ENCODE data around the gene SLCO3A1.
A peak's percentile ranks its signal among the peaks of the same experiment; 100 is the strongest.

Gene SLCO3A1

DNA sequence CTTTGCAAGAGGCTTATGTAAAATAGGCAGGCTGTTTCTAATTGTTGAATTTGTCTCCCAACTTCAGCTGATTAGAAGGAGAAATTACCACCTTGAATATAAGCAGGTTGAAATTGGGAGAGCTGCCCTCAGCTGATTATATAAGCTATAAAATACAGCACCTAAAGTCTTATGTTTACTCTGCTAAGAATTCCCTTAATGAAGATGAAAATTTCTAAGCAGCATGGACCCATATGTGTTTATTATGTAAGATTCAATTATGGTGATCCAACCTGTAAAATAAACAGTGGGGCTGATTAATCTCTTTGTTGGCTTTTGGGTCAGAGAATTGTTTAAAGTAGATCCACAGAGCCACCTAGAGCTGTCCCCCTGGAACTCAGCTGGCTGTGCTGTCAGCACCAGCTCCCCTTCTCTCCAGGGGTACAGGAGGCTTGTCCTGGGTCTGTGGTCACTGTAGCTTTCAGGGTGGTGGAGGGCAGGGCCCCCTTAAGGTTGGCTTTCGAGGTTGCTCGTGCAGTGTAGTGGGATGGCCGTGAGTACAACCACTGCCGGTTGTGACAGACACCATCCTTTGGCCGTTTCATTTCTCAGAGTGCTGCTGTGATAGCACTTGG, 9.5 kb downstream of the SLCO3A1 start:
- DNase-seq = no peak

DNA sequence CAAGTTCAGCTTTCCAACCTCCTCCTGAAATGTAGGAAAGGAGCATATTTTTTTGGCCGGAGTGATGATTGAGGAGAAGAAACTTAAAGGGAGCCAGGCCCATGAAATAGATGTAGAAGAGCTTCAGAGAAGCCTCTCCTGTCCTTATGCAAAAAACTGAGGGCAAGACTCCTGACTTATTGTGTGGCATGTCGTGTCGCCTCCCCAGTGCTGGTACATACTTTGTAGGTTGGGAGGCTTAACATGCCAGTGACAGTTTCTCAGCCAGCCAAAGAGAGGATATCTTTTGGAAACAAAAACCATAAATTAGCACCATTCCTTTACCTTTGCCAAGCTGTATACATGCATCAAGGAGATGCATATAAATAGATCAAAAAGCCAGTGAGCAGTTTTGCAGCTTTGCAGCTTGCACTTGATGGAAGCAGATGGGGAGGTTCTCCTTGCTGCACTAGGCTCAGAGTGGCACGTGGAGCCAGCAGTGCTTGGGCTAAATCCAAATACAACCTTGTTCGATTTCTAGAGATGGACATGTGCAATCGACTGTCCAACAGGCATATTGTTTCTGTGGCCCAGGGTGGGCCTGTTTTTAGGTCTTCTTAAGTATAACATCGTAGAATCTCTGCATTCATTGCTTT, 10.2 kb downstream of the SLCO3A1 start:
- no peak for DNase-seq

GRCh38 chr15:91864664-91865063, 11.2 kb downstream of the SLCO3A1 start:
- DNase-seq = no peak

GRCh38 chr15:91865486-91865885, 12.0 kb downstream of the SLCO3A1 start:
- peak; percentile 27 for DNase-seq

DNA sequence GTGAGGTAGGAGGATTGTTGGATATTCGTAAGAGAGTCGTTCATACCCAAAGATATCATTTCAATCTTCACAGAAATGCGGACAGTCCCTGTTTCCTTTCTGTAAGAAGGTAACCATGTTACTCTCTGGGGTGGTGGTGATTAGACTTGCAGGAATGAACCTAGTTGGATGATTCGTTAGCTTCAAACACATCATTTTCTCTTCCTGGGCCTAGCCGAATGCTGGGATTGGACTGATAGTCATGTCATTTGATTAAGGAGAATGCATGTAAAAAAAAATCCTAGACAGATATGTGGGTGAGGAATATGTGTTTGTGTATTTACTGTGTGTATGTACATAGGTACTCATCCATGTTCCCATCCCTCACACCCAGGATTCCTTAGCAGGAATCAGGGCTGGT, 12.4 kb downstream of the SLCO3A1 start:
- no peak for DNase-seq

DNA sequence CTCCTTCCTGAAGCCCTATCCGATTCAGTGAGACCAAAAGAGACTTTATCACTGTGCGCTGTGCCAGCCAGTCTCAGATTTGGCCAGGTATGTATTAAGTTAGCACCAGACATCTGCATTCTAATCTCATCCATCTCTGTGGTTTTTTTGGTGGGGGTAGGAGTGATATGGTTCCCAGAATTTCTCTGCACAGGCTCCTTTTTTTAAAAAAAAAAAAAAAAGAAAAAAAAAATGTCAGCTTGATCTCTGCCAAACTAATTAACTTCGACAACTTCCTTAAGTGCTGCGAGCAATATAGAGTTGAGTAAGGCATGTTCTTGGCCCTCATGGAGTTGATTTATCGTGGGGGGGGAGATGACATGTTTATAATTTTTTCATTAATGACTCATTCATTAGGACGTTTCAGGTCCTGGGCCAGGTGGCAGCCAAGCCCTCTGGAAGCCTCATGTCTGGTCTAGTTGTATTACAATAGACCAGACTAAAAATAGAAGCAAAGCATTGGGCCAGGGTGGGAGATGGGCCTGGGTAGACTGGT, 12.9 kb downstream of the SLCO3A1 start:
- DNase-seq = no peak

- no peak for DNase-seq
Observed at GRCh38 chr15:91866971-91867372, 13.5 kb downstream of the SLCO3A1 start.

GRCh38 chr15:91867581-91868026, 14.1 kb downstream of the SLCO3A1 start:
- peak; percentile 56 for DNase-seq

DNA sequence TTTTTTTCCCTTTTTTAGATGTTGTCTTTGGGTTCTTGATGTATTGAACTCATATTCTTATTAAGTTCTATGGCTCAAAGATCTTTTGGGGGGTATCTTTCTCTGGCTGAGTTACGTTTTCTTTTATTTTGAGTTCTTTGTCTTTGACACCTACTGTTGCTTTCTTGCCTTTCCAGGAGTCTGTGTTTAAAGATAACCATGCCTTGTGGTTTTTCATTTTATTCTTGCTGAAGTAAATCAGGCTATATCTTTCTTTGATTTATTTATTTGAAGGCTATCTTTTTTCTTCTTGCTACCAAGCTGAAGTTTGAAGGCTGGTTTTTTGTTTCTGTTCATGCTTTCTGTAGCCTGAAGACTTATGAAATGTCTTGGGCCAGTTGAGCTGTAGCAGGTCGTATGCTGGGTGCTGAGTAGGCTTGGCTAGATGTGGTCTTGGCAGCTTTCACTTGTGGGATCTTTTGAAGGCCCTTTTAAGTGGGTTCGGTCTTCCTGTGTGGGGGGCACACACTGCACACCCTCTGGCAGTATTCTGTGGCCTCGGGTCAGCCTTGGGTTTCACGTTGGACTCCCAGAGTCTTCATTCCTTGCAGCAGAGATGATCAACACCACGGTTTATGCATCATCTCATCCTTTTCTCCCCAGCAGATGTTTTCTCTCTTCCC, 17.5 kb downstream of the SLCO3A1 start:
- no peak for DNase-seq

DNA sequence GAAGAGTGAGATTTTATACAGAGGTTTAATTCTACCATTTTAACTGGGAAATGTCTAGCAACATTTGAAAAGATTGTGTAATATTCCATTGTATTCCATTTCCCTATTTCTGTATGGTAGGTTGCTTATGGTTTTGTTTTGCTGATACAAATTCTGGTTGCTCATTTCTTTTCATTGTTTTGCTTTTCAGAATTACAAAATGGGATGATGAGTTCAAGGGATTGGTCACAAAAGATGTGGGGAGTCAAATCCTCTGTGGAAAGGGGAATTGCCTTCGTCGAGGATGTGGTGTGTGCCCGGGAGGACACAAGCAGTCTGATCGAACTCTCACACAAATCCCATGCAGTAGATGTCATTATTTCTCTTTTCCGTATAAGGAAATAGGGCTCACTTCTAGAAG, 18.3 kb downstream of the SLCO3A1 start:
- DNase-seq = peak; percentile 90

GRCh38 chr15:91872356-91873137, 19.0 kb downstream of the SLCO3A1 start:
- DNase-seq = no peak

- peak; percentile 53 for DNase-seq
Observed at GRCh38 chr15:91873138-91873536, 19.6 kb downstream of the SLCO3A1 start.

DNA sequence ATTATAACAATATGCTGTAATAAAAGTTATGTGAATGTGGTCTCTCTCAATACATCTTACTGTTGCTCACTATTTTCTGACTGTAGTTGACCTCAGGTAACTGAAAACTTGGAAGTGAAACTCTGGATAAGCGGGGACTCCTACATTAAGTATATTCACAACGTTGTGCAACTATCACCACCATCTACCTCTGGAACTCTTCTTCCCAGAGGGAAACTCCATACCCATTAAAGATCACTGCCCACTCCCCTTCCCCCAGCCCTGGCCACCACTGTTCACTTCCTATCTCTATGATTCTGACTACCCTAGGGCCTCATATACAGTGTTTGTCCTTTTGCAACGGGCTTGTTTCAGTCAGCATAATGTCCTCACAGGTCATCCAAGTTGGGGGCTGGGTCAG, 20.7 kb downstream of the SLCO3A1 start:
- DNase-seq = no peak

DNA sequence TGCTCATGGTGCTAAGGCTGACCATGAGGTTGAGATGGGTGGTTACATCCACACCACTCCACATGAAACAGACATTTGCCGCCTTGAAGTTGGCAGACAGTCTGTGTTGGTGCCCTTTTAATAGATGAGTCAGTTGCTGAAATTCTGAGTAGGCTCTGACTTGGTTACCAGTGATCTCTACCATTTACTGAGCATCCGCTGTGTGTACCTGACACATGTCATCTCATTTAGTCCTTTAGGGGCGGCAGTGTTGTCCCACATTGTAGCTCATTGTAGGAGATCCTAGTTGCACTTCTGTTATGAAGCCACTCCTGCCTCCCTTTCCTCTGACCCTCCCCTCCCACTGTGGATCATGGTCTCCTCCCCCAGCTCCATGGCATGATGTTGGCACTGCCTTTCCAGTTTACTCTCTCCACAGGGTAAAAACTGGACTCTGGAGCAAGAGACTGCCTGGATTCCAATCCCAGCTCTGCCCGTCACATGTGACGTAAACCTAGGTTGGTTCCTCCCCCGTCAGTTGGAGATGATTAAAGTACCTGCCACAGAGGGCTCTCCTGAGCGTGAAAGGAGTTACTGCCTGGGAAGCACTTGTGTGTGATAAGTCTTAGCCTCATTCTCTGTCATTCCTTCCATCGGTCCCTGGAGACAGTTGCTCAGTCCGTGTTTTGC, 21.6 kb downstream of the SLCO3A1 start:
- no peak for DNase-seq

DNA sequence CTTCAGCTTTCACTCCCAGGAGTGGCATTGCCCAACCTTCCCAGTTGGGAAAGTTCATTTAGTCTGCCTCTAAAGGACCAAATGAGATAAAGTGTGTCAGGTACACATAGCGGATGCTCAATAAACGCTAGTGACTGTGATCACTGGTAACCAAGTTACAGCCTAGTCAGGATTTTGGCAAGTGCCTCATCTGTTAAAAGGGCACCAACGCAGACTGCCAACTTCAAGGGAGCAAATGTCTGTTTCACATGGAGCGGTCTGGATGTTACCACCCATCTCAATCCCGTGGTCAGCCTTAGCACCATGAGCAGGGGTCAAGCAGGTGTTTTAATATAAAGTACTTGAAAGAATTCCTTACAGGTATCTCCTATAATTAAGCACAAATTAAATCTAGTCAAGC, 22.7 kb downstream of the SLCO3A1 start:
- no peak for DNase-seq

- no peak for DNase-seq
Observed at GRCh38 chr15:91878319-91878870, 24.9 kb downstream of the SLCO3A1 start.

DNA sequence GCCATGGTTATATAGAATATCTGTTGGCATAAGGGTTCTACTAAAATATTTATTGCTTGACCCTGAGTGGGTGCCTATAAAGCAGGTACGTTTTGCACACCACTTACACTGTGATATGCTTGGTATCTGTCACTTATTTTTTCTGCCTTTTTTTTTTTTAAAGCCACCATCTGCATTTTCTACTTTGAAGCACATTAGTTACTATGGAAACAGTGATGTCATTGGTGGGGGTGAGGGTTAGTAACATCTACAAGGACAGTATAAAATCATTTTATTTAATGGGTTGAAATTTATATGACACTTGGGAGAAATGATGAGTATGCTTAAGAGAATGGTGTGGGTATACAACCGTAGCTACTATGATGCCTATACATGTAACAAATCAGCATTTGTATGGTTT, 25.6 kb downstream of the SLCO3A1 start:
- no peak for DNase-seq

DNA sequence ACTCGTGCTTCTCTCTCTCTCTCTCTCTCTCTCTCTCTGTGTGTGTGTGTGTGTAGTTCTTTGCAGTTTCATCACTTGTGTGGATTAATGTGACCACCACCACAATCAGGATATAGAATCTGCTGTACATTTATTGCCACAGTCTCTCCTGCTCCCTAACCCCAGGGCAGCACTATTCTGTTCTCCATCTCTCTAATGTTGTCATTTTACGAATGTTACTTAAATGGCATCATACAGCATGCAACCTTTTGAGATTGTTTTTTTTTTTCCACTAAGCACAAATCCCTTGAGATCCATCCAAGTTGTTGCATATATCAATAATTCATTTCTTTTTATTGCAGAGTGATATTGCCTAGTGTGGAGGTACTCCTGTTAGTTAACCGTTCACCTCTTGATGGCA, 26.9 kb downstream of the SLCO3A1 start:
- no peak for DNase-seq

DNA sequence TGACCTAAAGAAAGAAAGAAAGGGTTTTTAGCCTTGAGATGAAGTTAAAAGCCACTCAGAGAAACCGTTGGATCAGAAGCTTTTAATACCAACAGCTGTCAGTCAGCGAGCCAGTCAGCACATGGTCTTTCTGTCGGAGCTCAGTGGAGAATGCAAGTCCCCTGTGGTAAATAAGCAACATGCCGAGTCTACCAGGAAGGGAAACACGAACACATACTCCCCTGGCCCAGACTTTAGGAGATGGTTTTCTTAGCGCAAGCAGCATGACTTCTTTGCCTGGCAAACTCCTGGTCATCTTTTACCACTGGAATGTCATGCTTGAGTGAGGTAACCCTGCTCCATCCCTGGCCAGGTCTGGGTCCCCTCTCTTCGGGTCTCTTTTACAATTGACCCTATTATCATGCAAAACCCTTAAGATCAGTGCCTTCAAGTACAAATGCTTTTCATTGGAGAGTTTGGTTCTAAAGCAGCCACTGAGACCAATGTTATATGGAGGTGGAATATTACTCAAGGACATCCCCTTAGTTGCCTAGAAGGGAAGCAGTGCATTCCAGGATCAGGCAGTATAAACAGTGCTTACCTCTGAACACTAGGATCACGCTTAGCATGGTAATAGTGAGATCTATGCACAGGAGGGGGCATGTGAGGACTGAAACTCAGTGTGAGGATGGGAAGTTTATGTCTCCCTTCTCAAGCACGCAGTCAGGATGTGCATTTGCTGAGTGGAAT, 28.2 kb downstream of the SLCO3A1 start:
- no peak for DNase-seq

- no peak for DNase-seq
Observed at GRCh38 chr15:91882858-91883586, 29.5 kb downstream of the SLCO3A1 start.

- no peak for DNase-seq
Observed at GRCh38 chr15:91884606-91885005, 31.1 kb downstream of the SLCO3A1 start.
